Hepatocyte (in vitro differentiated cells): ENCODE data around the gene GRIN3B.

Source experiments
- EZH2 ChIP-seq: fragments of 200-600 bp; sonication (generic); IDR thresholded peaks from 2 replicates; pipeline ENCODE4 v1.6.1; 2016; ENCODE audit warnings: antibody characterized with exemption, mild to moderate bottlenecking, borderline replicate concordance
- EZH2phosphoT487 ChIP-seq: fragments of 200-600 bp; sonication (generic); IDR thresholded peaks from one replicate; pipeline ENCODE4 v1.6.1; 2018; ENCODE audit warnings: antibody characterized with exemption, mild to moderate bottlenecking, low read depth, moderate library complexity; ENCODE audit not compliant: unreplicated experiment, severe bottlenecking
- TF ChIP-seq, protein P1 (sequence below): fragments of 200-600 bp; sonication (generic); IDR thresholded peaks from 2 replicates; pipeline ENCODE4 v1.5.1; 2016; ENCODE audit warnings: antibody characterized with exemption, mild to moderate bottlenecking; ENCODE audit not compliant: poor library complexity

DNA sequence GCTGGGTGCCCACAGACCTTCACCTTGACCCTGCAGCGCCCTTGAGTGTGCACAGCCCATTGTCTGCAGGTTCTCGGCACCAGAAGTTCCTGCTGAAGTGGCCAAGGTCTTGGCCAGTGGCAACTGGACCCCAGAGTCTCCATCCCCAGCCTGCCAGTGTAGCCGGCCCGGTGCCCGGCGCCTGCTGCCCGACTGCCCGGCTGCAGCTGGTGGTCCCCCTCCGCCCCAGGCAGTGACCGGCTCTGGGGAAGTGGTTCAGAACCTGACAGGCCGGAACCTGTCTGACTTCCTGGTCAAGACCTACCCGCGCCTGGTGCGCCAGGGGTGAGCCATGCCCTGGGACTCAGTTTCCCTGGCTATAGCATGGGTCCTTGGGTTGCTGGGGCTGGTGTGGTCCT lies 54.8 kb downstream of the GRIN3B start:
- TF ChIP-seq, protein P1, sequence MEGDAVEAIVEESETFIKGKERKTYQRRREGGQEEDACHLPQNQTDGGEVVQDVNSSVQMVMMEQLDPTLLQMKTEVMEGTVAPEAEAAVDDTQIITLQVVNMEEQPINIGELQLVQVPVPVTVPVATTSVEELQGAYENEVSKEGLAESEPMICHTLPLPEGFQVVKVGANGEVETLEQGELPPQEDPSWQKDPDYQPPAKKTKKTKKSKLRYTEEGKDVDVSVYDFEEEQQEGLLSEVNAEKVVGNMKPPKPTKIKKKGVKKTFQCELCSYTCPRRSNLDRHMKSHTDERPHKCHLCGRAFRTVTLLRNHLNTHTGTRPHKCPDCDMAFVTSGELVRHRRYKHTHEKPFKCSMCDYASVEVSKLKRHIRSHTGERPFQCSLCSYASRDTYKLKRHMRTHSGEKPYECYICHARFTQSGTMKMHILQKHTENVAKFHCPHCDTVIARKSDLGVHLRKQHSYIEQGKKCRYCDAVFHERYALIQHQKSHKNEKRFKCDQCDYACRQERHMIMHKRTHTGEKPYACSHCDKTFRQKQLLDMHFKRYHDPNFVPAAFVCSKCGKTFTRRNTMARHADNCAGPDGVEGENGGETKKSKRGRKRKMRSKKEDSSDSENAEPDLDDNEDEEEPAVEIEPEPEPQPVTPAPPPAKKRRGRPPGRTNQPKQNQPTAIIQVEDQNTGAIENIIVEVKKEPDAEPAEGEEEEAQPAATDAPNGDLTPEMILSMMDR, result no peak
- TF ChIP-seq EZH2 (no peak), EZH2phosphoT487 (no peak)
